Neural cell (in vitro differentiated cells): ENCODE measurements around the gene WRNIP1. TPM values are rescaled to one million over a fixed set of nuclear protein-coding genes. Genes with fewer than 3 reads are reported as not detected.

ENCODE experiments used
- H2AFZ ChIP-seq: fragments of 200-600, 300-800 bp; sonication (generic), shearing (Covaris generic); 2 replicates; pipeline ENCODE4 v1.6.0; 2014; ENCODE audit warnings: low read depth, mild to moderate bottlenecking, antibody characterized with exemption, low read length, moderate library complexity
- H3F3A ChIP-seq: fragments of 200-600 bp; shearing (Covaris generic); 2 replicates; pipeline ENCODE4 v1.6.1; 2016; ENCODE audit warnings: mild to moderate bottlenecking, moderate library complexity, mixed read lengths, antibody characterized with exemption, low read length; ENCODE audit not compliant: insufficient read depth, poor library complexity, severe bottlenecking
- H3K27ac ChIP-seq: fragments of 200-600, 300-800 bp; sonication (generic), shearing (Covaris generic); 2 replicates; pipeline ENCODE4 v1.5.1; 2014; ENCODE audit warnings: mild to moderate bottlenecking, low read length, moderate library complexity
- H3K27me3 ChIP-seq: fragments of 300-800, 200-600 bp; sonication (generic), shearing (Covaris generic); 2 replicates; pipeline ENCODE4 v1.6.0; 2014; ENCODE audit warnings: mild to moderate bottlenecking, low read depth, low read length, moderate library complexity; ENCODE audit not compliant: insufficient read depth
- H3K36me3 ChIP-seq: fragments of 300-800, 200-600 bp; sonication (generic), shearing (Covaris generic); 2 replicates; pipeline ENCODE4 v1.5.1; 2014; ENCODE audit warnings: mild to moderate bottlenecking, antibody characterized with exemption, low read length, moderate library complexity; ENCODE audit not compliant: insufficient read depth
- H3K4me2 ChIP-seq: fragments of 300-800, 200-600 bp; sonication (generic), shearing (Covaris generic); 2 replicates; pipeline ENCODE4 v1.6.0; 2014; ENCODE audit warnings: mild to moderate bottlenecking, low read length
- H3K4me3 ChIP-seq: fragments of 300-800, 200-600 bp; sonication (generic), shearing (Covaris generic); 2 replicates; pipeline ENCODE4 v1.5.1; 2014; ENCODE audit warnings: mild to moderate bottlenecking, low read length, moderate library complexity
- H3K79me2 ChIP-seq: fragments of 200-600 bp; shearing (Covaris generic); replicated peaks from 2 replicates; pipeline ENCODE4 v1.6.0; 2014; ENCODE audit warnings: mild to moderate bottlenecking, low read length, moderate library complexity; ENCODE audit not compliant: insufficient read depth
- H3K9ac ChIP-seq: fragments of 300-800, 200-600 bp; sonication (generic), shearing (Covaris generic); 2 replicates; pipeline ENCODE4 v1.6.1; 2016; ENCODE audit warnings: mild to moderate bottlenecking, low read length, mixed read lengths
- H3K9me2 ChIP-seq: fragments of 200-600 bp; shearing (Covaris generic); 2 replicates; pipeline ENCODE4 v1.6.1; 2016; ENCODE audit warnings: mild to moderate bottlenecking, low read length, mixed read lengths; ENCODE audit not compliant: insufficient read depth
- H3K9me3 ChIP-seq: fragments of 200-600, 300-800 bp; sonication (generic), shearing (Covaris generic); 2 replicates; pipeline ENCODE4 v1.6.1; 2016; ENCODE audit warnings: mild to moderate bottlenecking, mixed run types, low read length, moderate library complexity, mixed read lengths
- H4K20me1 ChIP-seq: fragments of 200-600 bp; shearing (Covaris generic); 2 replicates; pipeline ENCODE4 v1.6.1; 2016; ENCODE audit warnings: mild to moderate bottlenecking, mixed run types; ENCODE audit not compliant: insufficient read depth
- CTCF ChIP-seq: fragments of 450-650 bp; IDR thresholded peaks from 2 replicates; pipeline ENCODE4 v1.5.1; 2014; ENCODE audit warnings: antibody characterized with exemption, mild to moderate bottlenecking, moderate library complexity; ENCODE audit not compliant: poor library complexity, severe bottlenecking
- EP300 ChIP-seq: fragments of 450-650 bp; conservative IDR thresholded peaks from 2 replicates; pipeline ENCODE4 v1.6.1; 2014; ENCODE audit warnings: antibody characterized with exemption, mild to moderate bottlenecking, moderate library complexity; ENCODE audit not compliant: poor library complexity, severe bottlenecking
- EZH2 ChIP-seq: fragments of 200-600, 300-800 bp; shearing (Covaris generic), sonication (generic); IDR thresholded peaks from 2 replicates; pipeline ENCODE4 v1.6.1; 2014; ENCODE audit warnings: antibody characterized with exemption, low read length, borderline replicate concordance, mild to moderate bottlenecking; ENCODE audit not compliant: insufficient read depth, poor library complexity, severe bottlenecking
- MXI1 ChIP-seq: fragments of 450-650 bp; conservative IDR thresholded peaks from 2 replicates; pipeline ENCODE4 v1.6.1; 2014; ENCODE audit warnings: antibody characterized with exemption, mild to moderate bottlenecking; ENCODE audit not compliant: poor library complexity, severe bottlenecking
- POLR2AphosphoS5 ChIP-seq: IDR thresholded peaks from 2 replicates; pipeline ENCODE4 v1.6.1; 2012
- RAD21 ChIP-seq: fragments of 450-650 bp; conservative IDR thresholded peaks from 2 replicates; pipeline ENCODE4 v1.6.1; 2014; ENCODE audit warnings: antibody characterized with exemption, mild to moderate bottlenecking, moderate library complexity
- REST ChIP-seq: IDR thresholded peaks from 2 replicates; pipeline ENCODE4 v1.6.1; 2012; ENCODE audit warnings: borderline replicate concordance
- SMC3 ChIP-seq: fragments of 450-650 bp; conservative IDR thresholded peaks from 2 replicates; pipeline ENCODE4 v1.6.1; 2014; ENCODE audit warnings: antibody characterized with exemption, mild to moderate bottlenecking, moderate library complexity; ENCODE audit not compliant: poor library complexity
- TAF1 ChIP-seq: IDR thresholded peaks from 2 replicates; pipeline ENCODE4 v1.6.1; 2012; ENCODE audit warnings: low read depth
- polyA plus RNA-seq: library from polyadenylated mRNA; depleted of rRNA; stranded (reverse); fragments of >200 nt; gene quantifications from 2 replicates; pipeline ENCODE4 v1.2.3, GENCODE V29; 2014

The WRNIP1 gene
- polyA plus RNA-seq, 1 donor from 2014 or later = 93.7 TPM

- Histone ChIP-seq H3K27ac (no peak overlapping the region), H3K27me3 (no peaks in the 10 kb centered on the region), H2AFZ (no peak overlapping the region), H3K9ac (no peak overlapping the region), H3K36me3 (no peaks in the 10 kb centered on the region), H3K4me3 (no peak overlapping the region), H3K4me2 (no peak overlapping the region), H3K9me2 (no peaks in the 10 kb centered on the region), H3K79me2 (no peaks in the 10 kb centered on the region), H3K9me3 (no peaks in the 10 kb centered on the region), H4K20me1 (no peaks in the 10 kb centered on the region), H3F3A (no peaks in the 10 kb centered on the region)
- TF ChIP-seq EP300 (no peak), TAF1 (no peak), POLR2AphosphoS5 (no peak), CTCF (no peak), EZH2 (no peak), SMC3 (no peak), MXI1 (no peak), REST (no peak), RAD21 (no peak)
These were observed 25.9 kb upstream of the WRNIP1 start for GRCh38 chr6:2739335-2739734.

- Histone ChIP-seq H3K79me2 (no peaks in the 10 kb centered on the region), H3K9me2 (no peaks in the 10 kb centered on the region), H3K27ac (no peak overlapping the region), H2AFZ (no peak overlapping the region), H3F3A (no peaks in the 10 kb centered on the region), H3K4me2 (no peak overlapping the region), H3K27me3 (no peaks in the 10 kb centered on the region), H3K36me3 (no peaks in the 10 kb centered on the region), H3K9ac (no peak overlapping the region), H4K20me1 (no peaks in the 10 kb centered on the region), H3K4me3 (no peak overlapping the region), H3K9me3 (no peaks in the 10 kb centered on the region)
- TF ChIP-seq SMC3 (no peak), EZH2 (no peak), POLR2AphosphoS5 (no peak), TAF1 (no peak), CTCF (no peak), REST (no peak), RAD21 (no peak), MXI1 (no peak), EP300 (no peak)
These were observed 24.6 kb upstream of the WRNIP1 start for GRCh38 chr6:2740581-2740980.
